GM23338 (cell line): ENCODE data around the gene TIMM17B.
"Not testable (repeated sequence)": the region's sequence is repeated elsewhere in the genome, so short reads cannot be mapped to it uniquely, and the experiment has no call there.

ENCODE experiments used
- CREB1 ChIP-seq: fragments of 250-450 bp; sonication (Bioruptor Pico); IDR thresholded peaks from 2 replicates; pipeline ENCODE4 v1.5.0; 2020; ENCODE audit warnings: low read depth, mild to moderate bottlenecking, moderate library complexity
- CTCF ChIP-seq, 2 experiments: fragments of 200-600 bp in 1 of 2; sonication (generic) in 1 of 2; conservative IDR thresholded peaks; 2 replicates each; pipeline versions ENCODE4 v1.5.1 to v1.6.1; 2016 to 2017; ENCODE audit warnings: antibody characterized with exemption in 2 of 2, low read depth in 2 of 2, mild to moderate bottlenecking in 2 of 2, moderate library complexity in 1 of 2
- ETS1 ChIP-seq: IDR thresholded peaks from 2 replicates; pipeline ENCODE4 v1.6.1; 2016; ENCODE audit warnings: antibody characterized with exemption
- EZH2 ChIP-seq: fragments of 200-600 bp; sonication (generic); IDR thresholded peaks from one replicate; pipeline ENCODE4 v1.8.0; 2017; ENCODE audit warnings: antibody characterized with exemption, mild to moderate bottlenecking, low read depth; ENCODE audit not compliant: unreplicated experiment
- EZH2phosphoT487 ChIP-seq: fragments of 200-600 bp; sonication (generic); IDR thresholded peaks from one replicate; pipeline ENCODE4 v1.8.1; 2018; ENCODE audit warnings: antibody characterized with exemption; ENCODE audit not compliant: unreplicated experiment
- JUNB ChIP-seq: IDR thresholded peaks from one replicate; pipeline ENCODE4 v1.6.1; 2016; ENCODE audit warnings: antibody characterized with exemption; ENCODE audit not compliant: unreplicated experiment
- NANOG ChIP-seq: IDR thresholded peaks from 2 replicates; pipeline ENCODE4 v1.6.1; 2016; ENCODE audit warnings: antibody characterized with exemption, borderline replicate concordance
- POLR2AphosphoS5 ChIP-seq: IDR thresholded peaks from 2 replicates; pipeline ENCODE4 v1.6.1; 2016; ENCODE audit warnings: antibody characterized with exemption, low read depth
- REST ChIP-seq: IDR thresholded peaks from one replicate; pipeline ENCODE4 v1.6.1; 2018; ENCODE audit warnings: antibody characterized with exemption; ENCODE audit not compliant: unreplicated experiment
- STAT1 ChIP-seq: IDR thresholded peaks from one replicate; pipeline ENCODE4 v1.6.1; 2016; ENCODE audit warnings: antibody characterized with exemption; ENCODE audit not compliant: unreplicated experiment
- ZNF114 ChIP-seq: fragments of 250-450 bp; sonication (Bioruptor Pico); IDR thresholded peaks from 2 replicates; pipeline ENCODE4 v1.5.0; 2020; ENCODE audit warnings: mild to moderate bottlenecking, moderate library complexity
- ZNF331 ChIP-seq: fragments of 250-450 bp; sonication (Bioruptor Pico); IDR thresholded peaks from 2 replicates; pipeline ENCODE4 v1.5.0; 2020; ENCODE audit warnings: low read depth, mild to moderate bottlenecking, moderate library complexity

- TF ChIP-seq CTCF (conservative IDR thresholded peaks at IDR 0.05; ENCODE audit: low read depth in 2 of 2); EZH2; POLR2AphosphoS5; EZH2phosphoT487; REST; JUNB; CREB1 (CRISPR knock-in tag); ZNF331; STAT1; ETS1; NANOG; ZNF114 (CRISPR knock-in tag): not testable (repeated sequence)
These were observed 43.3 kb downstream of the TIMM17B start for GRCh38 chrX:48854121-48854804.
